ENCODE results near the gene TBCC. TPM values are rescaled to one million over a fixed set of nuclear protein-coding genes. Genes with fewer than 3 reads are reported as not detected.

The TBCC gene
- total RNA-seq: 32.6 and 55.6 TPM in 2 replicates

GRCh38 chr6:42745640-42746462 is at the start of gene TBCC:
Gene TBCC, minus strand, starts transcription at chr6:42746103. Its CDS starts 30 bp downstream, at chr6:42746073.

GRCh38 chr6:42781796-42782688 is 36.1 kb upstream of the TBCC start, which contains the start of gene BICRAL:
Gene BICRAL, plus strand, starts transcription at chr6:42782052. Its CDS starts 39,971 bp downstream, at chr6:42822023.

GRCh38 chr6:42722497-42722896 is 23.4 kb downstream of the TBCC start, which contains the start of gene PRPH2:
Gene PRPH2, minus strand, starts transcription at chr6:42722597. Its CDS starts 263 bp downstream, at chr6:42722334.

Other genes starting within 250 kb of the TBCC start
- 10.7 and 13.3 TPM in 2 replicates for gene UBR2, start 182.1 kb downstream of the TBCC start, total RNA-seq
- gene PRPH2, start 23.5 kb downstream of the TBCC start, total RNA-seq: 2.0 and 2.7 TPM in 2 replicates
- 2.0 and 3.9 TPM in 2 replicates for gene BICRAL, start 35.9 kb upstream of the TBCC start, total RNA-seq
- 132 and 135 TPM in 2 replicates for gene RPL7L1, start 133.5 kb upstream of the TBCC start, total RNA-seq
- not detected in 2 replicates for gene PTCRA, start 169.9 kb upstream of the TBCC start, total RNA-seq
- 30.0 and 46.1 TPM in 2 replicates for gene CNPY3, start 183.4 kb upstream of the TBCC start, total RNA-seq
- not detected in 2 replicates for gene GNMT, start 214.7 kb upstream of the TBCC start, total RNA-seq
- gene PEX6, start 233.1 kb upstream of the TBCC start, total RNA-seq: 20.7 and 23.6 TPM in 2 replicates
- gene PPP2R5D, start 238.5 kb upstream of the TBCC start, total RNA-seq: 60.3 and 85.6 TPM in 2 replicates